GM19397 (cell line): ENCODE data around the gene DYRK1A.

ENCODE experiments used
- ATAC-seq: cut with Tn5 transposase; IDR thresholded peaks from one replicate; pipeline ENCODE4 v1.9.1; 2021; ENCODE audit warnings: mild to moderate bottlenecking, moderate library complexity; ENCODE audit not compliant: unreplicated experiment

Gene DYRK1A

GRCh38 chr21:37475186-37475868, 108.8 kb downstream of the DYRK1A start:
- no peak for ATAC-seq

GRCh38 chr21:37478794-37479193, 112.2 kb downstream of the DYRK1A start:
- no peak for ATAC-seq

- ATAC-seq: no peak
Observed at GRCh38 chr21:37483776-37484175, 117.2 kb downstream of the DYRK1A start.

- ATAC-seq: no peak
Observed at GRCh38 chr21:37484535-37485474, 118.2 kb downstream of the DYRK1A start.

- ATAC-seq: no peak
Observed at GRCh38 chr21:37489553-37489952, 123.0 kb downstream of the DYRK1A start.

GRCh38 chr21:37490084-37490483, 123.5 kb downstream of the DYRK1A start:
- no peak for ATAC-seq

- ATAC-seq: no peak
Observed at GRCh38 chr21:37496972-37497371, 130.4 kb downstream of the DYRK1A start.

GRCh38 chr21:37498664-37499063, 132.1 kb downstream of the DYRK1A start:
- ATAC-seq: no peak

- ATAC-seq: no peak
Observed at GRCh38 chr21:37502947-37503346, 136.4 kb downstream of the DYRK1A start.

GRCh38 chr21:37503848-37504467, 137.4 kb downstream of the DYRK1A start:
- ATAC-seq: no peak

- ATAC-seq: no peak
Observed at GRCh38 chr21:37505963-37506362, 139.4 kb downstream of the DYRK1A start.

GRCh38 chr21:37507716-37508115, 141.1 kb downstream of the DYRK1A start:
- no peak for ATAC-seq

GRCh38 chr21:37508341-37508740, 141.8 kb downstream of the DYRK1A start:
- no peak for ATAC-seq

GRCh38 chr21:37509802-37510393, 143.3 kb downstream of the DYRK1A start:
- no peak for ATAC-seq

GRCh38 chr21:37511848-37512247, 145.3 kb downstream of the DYRK1A start:
- no peak for ATAC-seq

- no peak for ATAC-seq
Observed at GRCh38 chr21:37513383-37513782, 146.8 kb downstream of the DYRK1A start.

- ATAC-seq: no peak
Observed at GRCh38 chr21:37514038-37514667, 147.6 kb downstream of the DYRK1A start.

GRCh38 chr21:37516998-37517397, 150.4 kb downstream of the DYRK1A start:
- ATAC-seq: no peak

- no peak for ATAC-seq
Observed at GRCh38 chr21:37520801-37521200, 154.2 kb downstream of the DYRK1A start.

- ATAC-seq: no peak
Observed at GRCh38 chr21:37521658-37522057, 155.1 kb downstream of the DYRK1A start.
